ENCODE results near the gene LRP1B.

The LRP1B gene

GRCh38 chr2:140481136-140481535 lies 1649.7 kb downstream of the LRP1B start:
- no peak overlapping the region for H3K4me2 ChIP-seq (ENCODE audit: low read depth, low read length)
- no peaks in the 10 kb centered on the region for H3K79me2 ChIP-seq (ENCODE audit: low read length)
- no peak overlapping the region for H3K9ac ChIP-seq (ENCODE audit: low read length)
- no peaks in the 10 kb centered on the region for H3K4me1 ChIP-seq (ENCODE audit: low read length)
- no peaks in the 10 kb centered on the region for H3F3A ChIP-seq (ENCODE audit: insufficient read depth, low read length)
- H3K36me3 ChIP-seq (replicated peaks; ENCODE audit: insufficient read depth, low read length): no peaks in the 10 kb centered on the region
- no peak for DNase-seq
- H3K9me2 ChIP-seq (replicated peaks; ENCODE audit: insufficient read depth, low read length): no peaks in the 10 kb centered on the region
- H3K27me3 ChIP-seq (replicated peaks; ENCODE audit: insufficient read depth, low read length): no peaks in the 10 kb centered on the region
- no peaks in the 10 kb centered on the region for H3K9me3 ChIP-seq (replicated peaks; ENCODE audit: insufficient read depth, low read length)
- TF ChIP-seq, protein P1, sequence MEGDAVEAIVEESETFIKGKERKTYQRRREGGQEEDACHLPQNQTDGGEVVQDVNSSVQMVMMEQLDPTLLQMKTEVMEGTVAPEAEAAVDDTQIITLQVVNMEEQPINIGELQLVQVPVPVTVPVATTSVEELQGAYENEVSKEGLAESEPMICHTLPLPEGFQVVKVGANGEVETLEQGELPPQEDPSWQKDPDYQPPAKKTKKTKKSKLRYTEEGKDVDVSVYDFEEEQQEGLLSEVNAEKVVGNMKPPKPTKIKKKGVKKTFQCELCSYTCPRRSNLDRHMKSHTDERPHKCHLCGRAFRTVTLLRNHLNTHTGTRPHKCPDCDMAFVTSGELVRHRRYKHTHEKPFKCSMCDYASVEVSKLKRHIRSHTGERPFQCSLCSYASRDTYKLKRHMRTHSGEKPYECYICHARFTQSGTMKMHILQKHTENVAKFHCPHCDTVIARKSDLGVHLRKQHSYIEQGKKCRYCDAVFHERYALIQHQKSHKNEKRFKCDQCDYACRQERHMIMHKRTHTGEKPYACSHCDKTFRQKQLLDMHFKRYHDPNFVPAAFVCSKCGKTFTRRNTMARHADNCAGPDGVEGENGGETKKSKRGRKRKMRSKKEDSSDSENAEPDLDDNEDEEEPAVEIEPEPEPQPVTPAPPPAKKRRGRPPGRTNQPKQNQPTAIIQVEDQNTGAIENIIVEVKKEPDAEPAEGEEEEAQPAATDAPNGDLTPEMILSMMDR (IDR thresholded peaks at IDR 0.05; ENCODE audit: low read length): no peak
- no peak for TF ChIP-seq EZH2 (optimal IDR thresholded peaks at IDR 0.05; ENCODE audit: low read depth, low read length)
- TF ChIP-seq EZH2phosphoT487 (IDR thresholded peaks at IDR 0.05; ENCODE audit: low read length): no peak
- H2AFZ ChIP-seq (ENCODE audit: low read length): no peak overlapping the region
- H3K27ac ChIP-seq (ENCODE audit: low read length): no peak overlapping the region
- H4K20me1 ChIP-seq (ENCODE audit: insufficient read depth, low read length): no peaks in the 10 kb centered on the region
- H3K4me3 ChIP-seq (ENCODE audit: low read length): no peak overlapping the region

- Histone ChIP-seq H3F3A (ENCODE audit: insufficient read depth, low read length) (no peaks in the 10 kb centered on the region), H3K27ac (ENCODE audit: low read length) (no peak overlapping the region), H3K36me3 (replicated peaks; ENCODE audit: insufficient read depth, low read length) (no peaks in the 10 kb centered on the region), H3K9me3 (replicated peaks; ENCODE audit: insufficient read depth, low read length) (no peaks in the 10 kb centered on the region), H3K79me2 (ENCODE audit: low read length) (no peaks in the 10 kb centered on the region), H3K9ac (ENCODE audit: low read length) (no peak overlapping the region), H4K20me1 (ENCODE audit: insufficient read depth, low read length) (no peaks in the 10 kb centered on the region), H3K9me2 (replicated peaks; ENCODE audit: insufficient read depth, low read length) (no peaks in the 10 kb centered on the region), H2AFZ (ENCODE audit: low read length) (no peak overlapping the region), H3K4me3 (ENCODE audit: low read length) (no peak overlapping the region), H3K4me1 (ENCODE audit: low read length) (no peaks in the 10 kb centered on the region), H3K27me3 (replicated peaks; ENCODE audit: insufficient read depth, low read length) (no peaks in the 10 kb centered on the region), H3K4me2 (ENCODE audit: low read depth, low read length) (no peak overlapping the region)
- DNase-seq: no peak
- no peak for TF ChIP-seq EZH2phosphoT487 (IDR thresholded peaks at IDR 0.05; ENCODE audit: low read length)
- TF ChIP-seq, protein P1 (IDR thresholded peaks at IDR 0.05; ENCODE audit: low read length): no peak
- TF ChIP-seq EZH2 (optimal IDR thresholded peaks at IDR 0.05; ENCODE audit: low read depth, low read length): no peak
These were observed 1657.0 kb downstream of the LRP1B start for GRCh38 chr2:140473851-140474250.

GRCh38 chr2:140472676-140473075 lies 1658.1 kb downstream of the LRP1B start:
- Histone ChIP-seq H3K4me3 (ENCODE audit: low read length) (no peak overlapping the region), H3K9ac (ENCODE audit: low read length) (no peak overlapping the region), H3K27ac (ENCODE audit: low read length) (no peak overlapping the region), H4K20me1 (ENCODE audit: insufficient read depth, low read length) (no peaks in the 10 kb centered on the region), H3K27me3 (replicated peaks; ENCODE audit: insufficient read depth, low read length) (no peaks in the 10 kb centered on the region), H3K4me2 (ENCODE audit: low read depth, low read length) (no peak overlapping the region), H3K9me3 (replicated peaks; ENCODE audit: insufficient read depth, low read length) (no peaks in the 10 kb centered on the region), H2AFZ (ENCODE audit: low read length) (no peak overlapping the region), H3K36me3 (replicated peaks; ENCODE audit: insufficient read depth, low read length) (no peaks in the 10 kb centered on the region), H3K9me2 (replicated peaks; ENCODE audit: insufficient read depth, low read length) (no peaks in the 10 kb centered on the region), H3K79me2 (ENCODE audit: low read length) (no peaks in the 10 kb centered on the region), H3K4me1 (ENCODE audit: low read length) (no peaks in the 10 kb centered on the region), H3F3A (ENCODE audit: insufficient read depth, low read length) (no peaks in the 10 kb centered on the region)
- TF ChIP-seq EZH2phosphoT487 (IDR thresholded peaks at IDR 0.05; ENCODE audit: low read length): no peak
- TF ChIP-seq, protein P1 (IDR thresholded peaks at IDR 0.05; ENCODE audit: low read length): no peak
- TF ChIP-seq EZH2 (optimal IDR thresholded peaks at IDR 0.05; ENCODE audit: low read depth, low read length): no peak
- no peak for DNase-seq
